Astrocyte (in vitro differentiated cells and primary cell): ENCODE results near the gene PRR22.

Experiments
- EZH2 ChIP-seq: IDR thresholded peaks from 2 replicates; pipeline ENCODE4 v1.6.1; 2012; ENCODE audit warnings: mild to moderate bottlenecking, low read length, inconsistent platforms; ENCODE audit not compliant: insufficient read depth
- TF ChIP-seq, protein P1 (sequence below): IDR thresholded peaks from 2 replicates; pipeline ENCODE4 v1.5.1; 2011; ENCODE audit warnings: low read depth, mild to moderate bottlenecking, inconsistent platforms, low read length, moderate library complexity; ENCODE audit not compliant: insufficient read depth

DNA sequence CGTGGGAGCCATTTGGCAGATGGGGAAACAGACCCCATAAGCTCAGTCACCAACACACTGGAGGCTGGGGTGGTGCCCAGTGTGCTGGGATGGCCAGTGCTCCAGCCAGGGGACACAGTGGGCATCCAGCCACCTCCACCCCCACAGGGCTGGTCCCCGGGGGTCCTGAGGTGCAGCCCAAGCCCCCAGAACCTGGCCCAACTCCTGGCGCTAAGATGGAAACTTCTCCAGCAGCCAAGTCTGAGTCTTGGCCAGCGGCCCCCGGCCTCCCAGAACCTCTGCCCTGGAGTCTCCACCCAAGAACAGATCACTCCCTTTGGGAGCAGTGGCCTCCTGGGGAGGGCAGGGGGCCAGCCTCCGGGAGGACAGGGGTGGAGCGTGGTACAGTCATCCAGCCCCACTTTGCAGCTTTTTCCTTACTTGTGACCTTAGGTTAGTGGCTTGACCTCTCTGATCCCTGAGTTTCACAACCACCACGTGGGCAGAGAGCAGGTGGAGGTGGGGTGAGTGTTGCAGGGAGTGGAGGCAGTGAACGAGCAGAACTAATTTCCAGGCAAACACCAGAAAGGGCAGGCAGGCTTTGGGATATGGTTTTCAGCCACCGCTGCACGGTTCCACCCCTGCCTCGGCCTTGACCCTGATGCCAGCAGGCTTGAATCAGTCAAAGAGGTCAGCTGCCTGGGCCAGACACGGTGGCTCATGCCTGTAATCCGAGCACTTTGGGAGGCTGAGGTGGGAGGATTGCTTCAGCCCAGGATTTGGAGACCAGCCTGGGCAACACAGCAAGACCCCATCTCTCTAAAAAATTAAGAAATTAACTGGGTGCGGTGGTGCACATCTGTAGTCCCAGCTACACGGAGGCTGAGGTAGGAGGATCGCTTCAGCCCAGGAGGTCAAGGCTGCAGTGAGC lies 16.1 kb upstream of the PRR22 start:
- TF ChIP-seq, protein P1, sequence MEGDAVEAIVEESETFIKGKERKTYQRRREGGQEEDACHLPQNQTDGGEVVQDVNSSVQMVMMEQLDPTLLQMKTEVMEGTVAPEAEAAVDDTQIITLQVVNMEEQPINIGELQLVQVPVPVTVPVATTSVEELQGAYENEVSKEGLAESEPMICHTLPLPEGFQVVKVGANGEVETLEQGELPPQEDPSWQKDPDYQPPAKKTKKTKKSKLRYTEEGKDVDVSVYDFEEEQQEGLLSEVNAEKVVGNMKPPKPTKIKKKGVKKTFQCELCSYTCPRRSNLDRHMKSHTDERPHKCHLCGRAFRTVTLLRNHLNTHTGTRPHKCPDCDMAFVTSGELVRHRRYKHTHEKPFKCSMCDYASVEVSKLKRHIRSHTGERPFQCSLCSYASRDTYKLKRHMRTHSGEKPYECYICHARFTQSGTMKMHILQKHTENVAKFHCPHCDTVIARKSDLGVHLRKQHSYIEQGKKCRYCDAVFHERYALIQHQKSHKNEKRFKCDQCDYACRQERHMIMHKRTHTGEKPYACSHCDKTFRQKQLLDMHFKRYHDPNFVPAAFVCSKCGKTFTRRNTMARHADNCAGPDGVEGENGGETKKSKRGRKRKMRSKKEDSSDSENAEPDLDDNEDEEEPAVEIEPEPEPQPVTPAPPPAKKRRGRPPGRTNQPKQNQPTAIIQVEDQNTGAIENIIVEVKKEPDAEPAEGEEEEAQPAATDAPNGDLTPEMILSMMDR = no peak
- TF ChIP-seq EZH2 = no peak
